GM21526 (cell line): ENCODE results near the gene MRPS22.
"Not testable (repeated sequence)": the region's sequence is repeated elsewhere in the genome, so short reads cannot be mapped to it uniquely, and the experiment has no call there.

ENCODE experiments used
- ATAC-seq: cut with Tn5 transposase; IDR thresholded peaks from one replicate; pipeline ENCODE4 v1.9.1; 2021; ENCODE audit warnings: moderate library complexity; ENCODE audit not compliant: unreplicated experiment, low FRiP score

The MRPS22 gene

DNA sequence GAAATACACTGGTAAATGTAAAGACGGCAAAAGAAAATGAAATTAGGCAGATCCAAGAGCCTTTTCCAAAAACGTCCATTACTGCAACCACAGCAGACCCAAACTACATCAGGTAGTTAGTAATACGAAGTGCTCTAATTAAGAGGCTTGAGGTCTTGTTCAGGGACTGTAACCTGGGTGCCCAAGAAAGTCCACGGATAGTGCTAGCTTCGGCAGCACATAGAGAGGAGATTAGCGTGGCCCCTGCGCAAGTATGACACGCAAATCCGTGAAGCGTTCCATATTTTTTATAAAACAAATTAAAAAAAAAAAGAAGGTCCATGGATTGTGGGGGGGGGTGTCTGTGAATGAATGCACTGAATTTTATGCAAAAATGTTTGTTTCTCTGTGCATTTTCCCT, 44.3 kb downstream of the MRPS22 start:
- ATAC-seq: no peak

DNA sequence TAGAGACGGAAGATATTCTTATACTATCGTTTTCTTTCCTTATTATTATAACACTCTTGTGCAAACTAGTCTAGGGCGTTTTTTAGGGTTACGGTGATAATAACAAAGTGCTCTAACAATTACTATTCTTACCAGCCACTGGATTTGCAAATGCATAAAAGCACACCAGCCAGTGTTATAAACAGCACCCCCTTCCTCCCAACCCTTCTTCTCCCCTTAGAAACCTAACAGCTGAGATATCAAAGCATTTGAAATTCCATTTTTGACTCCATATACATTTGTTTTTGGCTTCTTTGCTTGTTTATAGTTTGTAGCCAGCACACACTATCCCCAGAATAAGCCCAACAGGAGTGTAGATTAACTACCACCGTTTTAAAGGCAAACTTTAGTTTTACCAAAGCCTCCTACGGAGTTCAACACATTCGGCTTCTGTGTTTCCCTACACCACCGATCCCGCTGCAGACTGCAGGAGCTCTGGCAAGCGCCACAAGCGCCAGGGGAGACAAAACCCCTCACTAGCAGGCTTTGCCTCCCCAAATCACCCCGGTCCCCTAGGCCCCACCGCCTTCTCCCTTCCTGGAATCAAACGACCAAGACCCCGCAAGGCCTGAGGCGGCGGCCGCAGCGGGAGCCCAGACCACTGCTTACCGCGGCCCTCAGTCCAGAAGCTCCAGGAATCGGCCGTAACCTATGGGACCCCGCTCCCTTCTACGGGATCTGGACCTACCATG, 45.2 kb downstream of the MRPS22 start:
- ATAC-seq: peak; percentile 7

DNA sequence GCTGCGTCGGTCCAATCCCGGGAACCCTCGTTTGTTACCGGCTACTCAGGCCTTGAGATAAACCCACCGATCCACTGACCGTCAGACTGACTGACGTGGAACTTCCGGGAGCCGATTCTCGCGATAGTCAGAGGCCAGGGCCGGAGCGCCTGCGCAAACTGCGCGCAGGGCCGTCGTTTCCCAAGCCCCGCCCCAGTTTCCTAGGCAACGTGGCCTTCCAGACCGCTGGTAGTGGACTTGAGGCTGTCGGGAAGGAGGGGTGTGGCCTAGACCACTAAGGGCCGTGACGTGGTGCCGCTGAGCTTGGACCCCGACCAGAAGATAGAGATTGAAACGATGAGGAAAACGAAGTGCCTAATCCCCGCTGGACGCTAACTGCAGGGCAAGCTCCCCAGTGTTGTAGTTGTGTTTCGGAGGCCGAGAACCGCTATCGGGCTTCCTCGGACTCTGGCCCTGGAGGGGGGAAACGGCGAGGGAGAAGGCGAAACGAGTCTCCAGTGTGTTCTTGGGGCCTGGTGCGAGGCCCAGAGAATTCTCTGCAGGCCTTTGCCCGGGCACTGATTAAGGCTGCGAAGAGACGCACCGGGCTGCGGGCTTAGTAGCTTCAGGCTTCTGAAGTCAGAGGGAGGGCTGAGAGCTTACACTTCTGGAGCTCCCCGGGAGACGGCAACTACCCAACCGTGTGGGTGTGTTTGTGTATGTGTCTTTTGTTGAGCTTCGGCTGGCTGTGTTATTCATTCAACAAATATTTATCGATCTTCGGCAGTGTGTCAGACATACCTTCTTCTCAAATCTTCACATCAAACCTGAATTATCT, 45.9 kb downstream of the MRPS22 start, which contains the start of gene COPB2:
Gene COPB2 (minus strand): TSS at position 96 of the 817 bp plus-strand sequence. CDS start 97 bp downstream, outside the sequence.
- peak; percentile 98 for ATAC-seq

DNA sequence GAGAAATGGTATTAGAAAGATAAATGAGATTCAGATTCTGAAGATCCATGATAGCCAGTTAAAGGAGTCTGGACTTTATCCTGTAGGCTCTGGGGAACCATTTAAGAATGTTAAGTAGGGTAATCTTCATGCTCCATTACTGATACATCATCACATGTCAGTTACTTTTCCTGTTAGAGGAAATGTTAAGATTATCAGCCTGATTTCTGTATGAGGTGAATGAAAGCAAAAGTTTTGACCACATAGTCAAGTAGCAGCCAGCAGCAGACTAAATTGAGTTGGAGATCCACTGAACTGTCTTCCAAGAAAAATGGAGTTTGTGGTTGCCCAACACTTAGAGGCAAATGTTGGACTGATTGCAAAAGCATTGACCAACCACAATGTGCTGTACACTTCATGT, 50.3 kb downstream of the MRPS22 start:
- ATAC-seq: no peak

DNA sequence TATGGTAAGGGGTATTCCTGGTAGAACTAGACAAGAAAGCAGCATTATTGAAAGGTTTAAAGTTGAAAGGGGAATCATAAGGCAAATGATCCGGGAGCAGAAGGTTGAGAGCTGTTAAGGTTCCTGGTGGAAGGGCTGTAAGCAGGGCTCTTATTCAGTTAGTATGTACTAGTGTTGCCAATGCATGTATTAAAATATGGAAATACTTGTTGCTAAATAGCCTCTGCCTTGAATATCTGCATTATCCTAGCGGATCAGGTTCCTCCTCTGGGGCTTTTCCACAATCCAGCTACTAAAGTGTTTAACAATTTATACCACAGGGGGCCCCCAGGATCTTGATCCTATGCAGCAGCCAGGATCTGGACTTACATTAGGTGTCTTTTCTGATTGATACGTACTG, 52.9 kb downstream of the MRPS22 start:
- ATAC-seq: no peak

DNA sequence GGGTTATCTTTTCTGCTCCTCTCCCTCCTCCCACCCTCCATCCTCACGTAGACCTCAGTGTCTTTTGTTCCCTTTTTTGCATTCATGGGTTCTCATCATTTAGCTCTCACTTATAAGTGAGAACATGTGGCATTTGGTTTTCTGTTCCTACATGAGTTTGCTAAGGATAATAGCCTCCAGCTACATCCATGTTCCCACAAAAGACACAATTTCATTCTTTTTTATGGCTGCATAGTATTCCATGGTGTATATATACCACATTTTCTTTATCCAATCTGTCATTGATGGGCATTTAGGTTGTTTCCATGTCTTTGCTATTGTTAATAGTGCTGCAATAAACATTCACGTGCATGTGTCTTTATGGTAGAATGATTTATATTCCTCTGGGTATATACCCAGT, 57.3 kb downstream of the MRPS22 start:
- not testable (repeated sequence) for ATAC-seq
